Activated B cell treated with CpG ODN at 0.5 μM for 24 hours (primary cell): Measurements from ENCODE around the gene MDP1. TPM values are rescaled to one million over a fixed set of nuclear protein-coding genes. Genes with fewer than 3 reads are reported as not detected.

Experiments
- ATAC-seq: fragments of 200-7000 bp; cut with Tn5 transposase; one replicate; pipeline ENCODE4 v1.10.0; 2021; ENCODE audit warnings: low read depth, mild to moderate bottlenecking, moderate library complexity
- CTCF ChIA-PET: fragments of 350-600 bp; sonication (Branson Sonifier 250); formaldehyde crosslinking; loops from one replicate; lab custom pipeline; 2021; ENCODE audit warnings: antibody characterized with exemption; lab: Charles Lee
- POLR2A ChIA-PET: fragments of 350-600 bp; sonication (Branson Sonifier 250); formaldehyde crosslinking; loops from one replicate; lab custom pipeline; 2021; ENCODE audit warnings: antibody characterized with exemption; lab: Charles Lee
- DNase-seq: peaks from one replicate; pipeline ENCODE4 v3.0.0; 2022
- H3K27ac Mint-ChIP-seq: one replicate; pipeline ENCODE4 v1.8.0; 2020; ENCODE audit warnings: mixed read lengths
- H3K27me3 Mint-ChIP-seq: one replicate; pipeline ENCODE4 v1.8.0; 2021; ENCODE audit warnings: mixed read lengths
- H3K36me3 Mint-ChIP-seq: one replicate; pipeline ENCODE4 v1.8.0; 2021; ENCODE audit warnings: low read depth, mixed read lengths
- H3K4me1 Mint-ChIP-seq: one replicate; pipeline ENCODE4 v1.8.0; 2021; ENCODE audit warnings: mixed read lengths
- H3K4me3 Mint-ChIP-seq: one replicate; pipeline ENCODE4 v1.8.0; 2020; ENCODE audit warnings: mild to moderate bottlenecking, mixed read lengths
- H3K9me3 Mint-ChIP-seq: one replicate; pipeline ENCODE4 v1.8.0; 2020; ENCODE audit warnings: mixed read lengths
- intact Hi-C: fragments of 100-400 bp; cut with micrococcal nuclease; formaldehyde crosslinking; loops from one replicate; pipeline ENCODE4 v1.15.1; 2024
- total RNA-seq: library from RNA; stranded (reverse); gene quantifications from 2 replicates; pipeline ENCODE4 v1.2.3, GENCODE V29; 2022
- TF ChIP-seq, protein P1 (sequence below): fragments of 200-600 bp; IDR thresholded peaks from one replicate; pipeline ENCODE4 v1.8.0; 2022; ENCODE audit warnings: antibody characterized with exemption, mild to moderate bottlenecking

Gene MDP1
- total RNA-seq, 1 donor from 2014 or later: 16.3 TPM

DNA sequence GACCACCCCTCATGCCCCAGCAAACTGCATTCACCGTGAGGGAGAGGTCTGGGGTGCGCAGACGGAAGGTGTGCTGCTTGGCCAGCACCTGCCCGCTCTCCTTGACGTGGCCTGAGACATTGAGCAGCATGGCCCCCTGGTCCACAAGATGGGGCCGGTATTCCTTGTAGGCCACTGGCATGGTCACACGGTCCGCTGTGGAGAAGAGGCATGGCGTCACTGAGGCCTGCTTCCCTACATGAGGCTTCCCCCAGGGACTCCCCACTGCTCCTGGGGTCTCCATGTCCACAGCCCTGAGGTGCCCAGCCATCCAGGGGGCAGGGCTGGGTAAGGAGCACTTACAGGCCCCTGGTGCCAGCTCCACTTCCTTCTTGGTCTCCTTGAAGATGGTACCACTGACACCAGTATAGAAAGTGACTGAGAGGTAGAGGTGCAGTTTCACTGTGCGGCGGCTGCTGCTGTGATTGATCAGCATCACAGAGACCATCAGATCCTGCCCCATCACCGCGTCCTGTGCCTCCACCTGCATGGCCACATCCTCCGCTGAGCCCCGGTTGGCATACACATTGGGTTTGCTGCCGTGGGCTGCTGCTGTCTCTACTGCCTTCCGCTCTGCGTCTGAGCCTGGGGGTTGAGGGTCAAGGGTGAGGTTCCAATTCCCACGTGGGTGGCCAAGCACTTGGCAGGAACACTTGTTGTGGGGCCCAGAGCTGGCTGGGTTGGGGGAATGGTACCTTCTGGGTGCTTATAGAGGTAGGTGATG is 38.9 kb upstream of the MDP1 start:
- Mint-ChIP-seq H3K27me3 (no peaks in the 10 kb centered on the region), H3K36me3 (peaks cover 33% of the 10 kb centered on the region), H3K27ac (no peak overlapping the region), H3K4me1 (no peaks in the 10 kb centered on the region), H3K4me3 (no peak overlapping the region), H3K9me3 (no peaks in the 10 kb centered on the region)
- ChIA-PET CTCF (no interaction called here), POLR2A (interaction anchor here (0.8 to 1.4 kb wide), 2 partner anchors 13 to 16 kb away, joined by 3 to 5 read pairs; partner anchors contain the start of genes RABGGTA and TINF2)
- DNase-seq (no peak), ATAC-seq (no peak)
- intact Hi-C loops: no loop called here
- TF ChIP-seq, protein P1, sequence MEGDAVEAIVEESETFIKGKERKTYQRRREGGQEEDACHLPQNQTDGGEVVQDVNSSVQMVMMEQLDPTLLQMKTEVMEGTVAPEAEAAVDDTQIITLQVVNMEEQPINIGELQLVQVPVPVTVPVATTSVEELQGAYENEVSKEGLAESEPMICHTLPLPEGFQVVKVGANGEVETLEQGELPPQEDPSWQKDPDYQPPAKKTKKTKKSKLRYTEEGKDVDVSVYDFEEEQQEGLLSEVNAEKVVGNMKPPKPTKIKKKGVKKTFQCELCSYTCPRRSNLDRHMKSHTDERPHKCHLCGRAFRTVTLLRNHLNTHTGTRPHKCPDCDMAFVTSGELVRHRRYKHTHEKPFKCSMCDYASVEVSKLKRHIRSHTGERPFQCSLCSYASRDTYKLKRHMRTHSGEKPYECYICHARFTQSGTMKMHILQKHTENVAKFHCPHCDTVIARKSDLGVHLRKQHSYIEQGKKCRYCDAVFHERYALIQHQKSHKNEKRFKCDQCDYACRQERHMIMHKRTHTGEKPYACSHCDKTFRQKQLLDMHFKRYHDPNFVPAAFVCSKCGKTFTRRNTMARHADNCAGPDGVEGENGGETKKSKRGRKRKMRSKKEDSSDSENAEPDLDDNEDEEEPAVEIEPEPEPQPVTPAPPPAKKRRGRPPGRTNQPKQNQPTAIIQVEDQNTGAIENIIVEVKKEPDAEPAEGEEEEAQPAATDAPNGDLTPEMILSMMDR: no peak

DNA sequence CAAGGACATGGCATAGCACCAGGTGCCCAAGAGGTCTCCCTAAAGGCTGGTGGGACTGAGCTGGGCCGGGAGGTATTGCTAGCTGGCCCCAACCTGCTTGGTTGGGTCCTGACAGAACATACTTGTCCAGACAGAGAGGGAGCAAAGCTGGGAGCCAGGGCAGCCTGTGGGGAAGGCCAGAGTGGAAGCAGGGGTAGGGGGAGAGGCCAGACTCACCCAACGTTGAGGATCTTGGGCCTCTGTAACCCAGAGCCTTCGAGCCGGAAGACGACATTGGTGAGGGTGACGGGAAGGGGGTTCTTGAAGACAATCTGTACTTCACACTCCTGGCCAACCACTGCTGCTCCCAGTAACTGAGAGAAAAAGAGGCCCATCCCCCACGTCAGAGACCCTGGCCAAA is 38.1 kb upstream of the MDP1 start:
- no peak overlapping the region for H3K4me3 Mint-ChIP-seq
- TF ChIP-seq, protein P1: no peak
- intact Hi-C loops: no loop called here
- H3K9me3 Mint-ChIP-seq: no peaks in the 10 kb centered on the region
- ATAC-seq: no peak
- ChIA-PET POLR2A (no interaction called here), CTCF (interaction anchor here (0.9 to 1.8 kb wide), 2 partner anchors 16 to 43 kb away, joined by 3 to 4 read pairs; no protein-coding TSS in a partner anchor)
- no peaks in the 10 kb centered on the region for H3K4me1 Mint-ChIP-seq
- DNase-seq: no peak
- H3K27ac Mint-ChIP-seq: no peak overlapping the region
- H3K36me3 Mint-ChIP-seq: peaks cover 33% of the 10 kb centered on the region
- no peaks in the 10 kb centered on the region for H3K27me3 Mint-ChIP-seq

DNA sequence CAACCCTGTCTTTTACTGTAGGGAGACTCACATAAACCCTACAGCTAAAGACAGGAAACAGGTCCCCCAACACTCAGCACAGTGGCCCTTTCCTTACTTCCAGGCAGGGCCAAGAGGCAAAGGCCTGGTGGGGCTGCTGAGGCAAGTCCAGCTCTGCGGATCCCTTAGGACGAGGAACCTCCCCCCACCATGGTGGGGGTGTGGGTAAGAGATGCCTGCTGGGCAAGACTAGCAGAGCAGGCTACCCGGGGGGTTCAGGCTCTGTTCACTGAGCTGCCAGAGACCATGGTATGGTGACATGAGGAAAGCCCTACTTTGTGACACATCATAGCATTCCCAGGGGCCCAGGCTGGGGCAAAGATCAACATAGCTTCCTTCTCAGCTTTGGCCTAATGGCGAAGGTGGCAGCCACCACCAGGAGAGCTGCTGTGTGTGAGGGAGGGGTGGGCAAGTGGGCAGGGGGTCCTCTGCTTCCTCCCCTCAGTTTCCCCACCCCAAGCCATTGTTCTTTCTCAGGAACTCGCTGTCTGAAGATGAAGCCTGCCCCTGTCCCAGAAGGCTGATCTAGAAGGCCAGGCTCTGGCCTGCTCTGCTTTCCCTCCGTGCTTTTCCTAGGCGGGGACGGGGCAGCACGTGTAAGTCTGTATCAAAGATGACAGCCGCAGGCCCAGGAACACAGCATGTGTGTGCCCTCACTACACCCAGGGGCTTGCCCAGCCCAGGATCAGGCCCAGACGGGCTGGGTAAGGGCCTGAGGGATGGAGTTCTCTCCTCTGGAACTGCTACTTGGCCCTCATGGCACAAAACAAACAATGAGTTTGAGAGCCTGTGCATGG is 36.6 kb upstream of the MDP1 start:
- CTCF ChIA-PET: interaction anchor here (0.8 to 2.0 kb wide), 3 partner anchors 18 to 144 kb away, joined by 3 to 7 read pairs (median 4); no protein-coding TSS in a partner anchor
- POLR2A ChIA-PET: interaction anchor here (1.5 to 2.3 kb wide), 2 partner anchors 10 to 19 kb away, joined by 8 to 15 read pairs; partner anchors contain the start of genes RABGGTA and TINF2
- Mint-ChIP-seq H3K9me3 (no peaks in the 10 kb centered on the region), H3K27ac (no peak overlapping the region), H3K36me3 (peaks cover 34% of the 10 kb centered on the region), H3K4me3 (no peak overlapping the region), H3K27me3 (no peaks in the 10 kb centered on the region), H3K4me1 (peaks cover 3% of the 10 kb centered on the region)
- TF ChIP-seq, protein P1: no peak
- DNase-seq (no peak), ATAC-seq (no peak)
- intact Hi-C loops: no loop called here

DNA sequence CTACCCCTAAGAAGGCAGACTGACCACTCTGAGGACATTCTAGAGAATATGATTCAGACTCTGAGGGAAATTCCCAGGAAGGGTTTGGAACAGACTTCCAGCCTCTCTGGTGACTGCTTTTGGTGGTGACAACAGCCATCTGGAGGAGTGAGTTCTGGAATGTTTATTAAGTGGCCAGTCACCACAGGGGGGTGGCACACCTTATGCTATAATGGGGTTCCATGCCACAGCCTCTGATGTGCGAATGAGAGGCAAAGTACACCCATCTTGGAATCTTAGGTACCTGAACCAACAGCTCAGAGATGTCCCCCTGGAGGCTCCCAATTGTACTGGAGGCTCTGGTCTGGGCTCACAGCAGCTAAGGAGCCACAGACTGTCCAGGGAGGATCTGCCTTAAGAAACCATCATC is 36.0 kb upstream of the MDP1 start:
- ATAC-seq (no peak), DNase-seq (no peak)
- Mint-ChIP-seq H3K9me3 (no peaks in the 10 kb centered on the region), H3K4me3 (no peak overlapping the region), H3K36me3 (peaks cover 28% of the 10 kb centered on the region), H3K27me3 (no peaks in the 10 kb centered on the region), H3K4me1 (peaks cover 7% of the 10 kb centered on the region), H3K27ac (no peak overlapping the region)
- TF ChIP-seq, protein P1: no peak
- ChIA-PET CTCF (interaction anchor here (0.8 to 2.0 kb wide), 3 partner anchors 29 to 144 kb away, joined by 3 to 7 read pairs (median 3); no protein-coding TSS in a partner anchor), POLR2A (interaction anchor here (1.5 to 2.3 kb wide), 2 partner anchors 9 to 19 kb away, joined by 8 to 15 read pairs; partner anchors contain the start of genes RABGGTA and TINF2)
- intact Hi-C loops: no loop called here
